HK-2 (cell line): ENCODE results near the gene CEP162.
"Not testable (repeated sequence)": the region's sequence is repeated elsewhere in the genome, so short reads cannot be mapped to it uniquely, and the experiment has no call there.

Source experiments
- DNase-seq: peaks from one replicate; pipeline ENCODE4 v3.0.0-alpha.2; 2018; ENCODE audit not compliant: unreplicated experiment

Gene CEP162

DNA sequence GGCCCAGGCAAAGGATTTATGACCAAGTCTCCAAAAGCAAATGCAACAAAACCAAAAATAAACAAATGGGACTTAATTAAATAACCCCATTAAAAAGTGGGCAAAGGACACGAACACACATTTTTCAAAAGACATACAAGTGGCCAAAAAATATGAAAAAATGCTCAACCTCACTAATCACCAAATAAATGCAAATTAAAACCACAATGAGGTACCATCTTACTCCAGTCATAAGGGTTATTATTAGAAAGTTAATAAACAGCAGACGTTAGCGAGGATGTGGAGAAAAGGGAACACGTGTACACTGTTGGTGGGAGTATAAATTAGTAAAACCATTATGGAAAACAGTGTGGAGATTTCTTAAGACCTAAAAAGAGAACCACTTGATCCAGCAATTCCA lies 71.1 kb downstream of the CEP162 start:
- DNase-seq, result no peak

DNA sequence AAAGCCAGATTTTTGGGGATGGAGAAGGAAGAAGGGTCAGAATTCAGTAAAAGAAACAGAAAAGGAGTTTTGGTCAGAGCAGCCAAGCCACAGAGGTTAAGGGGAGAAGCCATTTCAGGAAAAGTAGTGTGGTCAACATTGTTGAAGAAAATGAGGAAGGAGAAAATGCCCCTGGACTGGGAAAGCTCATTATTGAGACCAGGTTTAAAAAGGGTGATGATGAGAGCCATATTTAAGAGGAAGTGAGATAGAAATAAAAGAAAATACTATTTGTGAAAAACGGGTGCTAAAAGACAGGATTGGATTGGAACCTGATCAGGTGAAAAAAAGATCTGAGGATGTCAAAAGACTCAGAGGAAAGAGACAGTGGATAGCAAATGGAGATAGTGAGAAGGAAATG lies 75.8 kb downstream of the CEP162 start:
- DNase-seq, result no peak

DNA sequence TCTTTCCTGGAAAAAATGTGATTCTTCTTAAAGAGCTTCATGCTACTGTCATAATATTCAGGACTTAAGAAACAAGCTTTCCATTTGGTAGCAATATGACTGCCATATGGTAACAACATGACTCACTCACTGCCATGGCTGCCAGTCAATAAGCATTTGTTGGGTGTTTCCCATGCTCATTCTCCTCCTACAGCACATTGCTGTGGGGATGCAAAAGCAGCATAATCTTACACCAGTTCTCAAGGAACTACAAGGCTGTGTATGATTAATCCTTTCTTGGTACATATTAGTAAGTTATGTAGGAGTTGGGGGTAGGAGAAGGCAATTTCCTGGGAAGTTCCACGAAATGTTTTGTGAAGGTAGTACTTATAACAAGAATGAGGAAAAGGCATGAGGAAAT lies 76.7 kb downstream of the CEP162 start:
- DNase-seq, result peak; percentile 4

GRCh38 chr6:84141521-84141920 lies 85.9 kb downstream of the CEP162 start:
- DNase-seq, result no peak

GRCh38 chr6:84139311-84139710 lies 88.1 kb downstream of the CEP162 start:
- DNase-seq, result no peak

DNA sequence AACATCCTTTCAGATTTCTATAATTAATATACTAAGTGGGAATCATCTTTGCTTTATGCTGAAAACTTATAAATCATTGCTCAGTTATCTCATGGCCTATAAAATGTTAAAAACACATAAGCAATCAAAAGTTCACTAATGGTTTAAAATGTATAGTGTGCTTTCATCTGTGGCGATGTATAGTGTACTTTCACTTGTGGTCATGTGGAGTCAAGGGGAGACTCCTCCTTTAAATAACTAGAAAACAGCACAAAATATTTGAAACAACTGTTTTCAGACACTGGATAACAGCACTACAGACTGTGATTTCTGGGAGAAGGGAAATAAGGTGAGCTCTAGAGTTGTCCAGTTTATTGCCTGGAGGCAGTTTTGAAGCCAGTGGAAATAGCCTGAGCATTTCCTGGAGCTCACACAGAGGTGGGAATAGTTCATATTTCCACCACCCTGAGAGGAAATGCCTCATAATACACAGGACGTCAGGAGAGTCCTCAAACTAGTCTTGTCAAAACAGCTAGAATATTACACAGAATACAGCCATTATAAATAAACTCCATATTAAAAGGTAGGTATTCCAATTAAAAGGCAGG lies 89.4 kb downstream of the CEP162 start:
- no peak for DNase-seq

DNA sequence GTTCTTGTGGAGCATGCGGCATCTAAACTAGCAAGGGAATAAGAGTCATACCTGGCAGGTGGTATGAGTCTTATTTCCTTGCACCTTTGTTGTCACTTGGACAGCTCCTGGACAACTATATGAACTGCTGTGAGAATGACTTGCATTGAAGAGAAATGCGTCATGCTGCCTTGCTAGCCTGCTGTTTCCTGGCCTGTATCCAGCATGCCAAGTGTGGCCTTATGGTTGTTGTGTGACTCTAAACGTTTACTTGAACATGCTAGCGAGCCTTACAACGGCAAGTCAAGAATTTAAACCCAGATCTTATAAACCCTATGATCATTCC lies 90.4 kb downstream of the CEP162 start:
- DNase-seq, result no peak

DNA sequence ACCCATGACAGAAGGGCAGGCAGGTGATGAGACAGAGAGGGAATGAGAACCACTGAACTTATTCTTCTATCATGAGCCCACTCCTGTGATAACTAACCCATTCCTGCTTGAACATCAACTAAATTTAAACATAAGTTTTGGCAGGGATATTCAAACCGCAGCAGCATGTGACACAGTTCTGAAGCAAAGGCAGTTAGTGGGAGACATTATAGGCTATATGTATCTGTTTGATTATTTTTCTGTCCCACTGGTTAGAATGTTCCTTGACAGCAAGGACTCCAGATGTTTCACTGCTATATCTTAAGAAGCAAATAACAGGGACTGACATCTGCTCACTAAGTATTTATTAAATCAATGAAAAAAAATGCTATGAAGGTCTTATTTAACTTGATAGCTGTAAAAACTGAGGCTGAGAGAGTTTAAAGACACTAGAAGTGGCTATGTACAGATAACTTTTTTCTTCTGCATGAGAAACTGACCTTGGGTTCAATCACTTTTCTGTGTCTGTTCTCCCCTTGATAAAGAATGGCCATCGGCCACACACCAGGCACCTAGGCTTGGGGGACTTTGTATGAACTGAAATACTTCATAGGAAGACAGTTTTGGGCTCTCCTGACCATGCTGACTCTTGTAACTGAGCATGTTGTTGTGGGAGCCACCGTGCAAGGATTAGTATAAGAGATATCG lies 90.9 kb downstream of the CEP162 start:
- no peak for DNase-seq

DNA sequence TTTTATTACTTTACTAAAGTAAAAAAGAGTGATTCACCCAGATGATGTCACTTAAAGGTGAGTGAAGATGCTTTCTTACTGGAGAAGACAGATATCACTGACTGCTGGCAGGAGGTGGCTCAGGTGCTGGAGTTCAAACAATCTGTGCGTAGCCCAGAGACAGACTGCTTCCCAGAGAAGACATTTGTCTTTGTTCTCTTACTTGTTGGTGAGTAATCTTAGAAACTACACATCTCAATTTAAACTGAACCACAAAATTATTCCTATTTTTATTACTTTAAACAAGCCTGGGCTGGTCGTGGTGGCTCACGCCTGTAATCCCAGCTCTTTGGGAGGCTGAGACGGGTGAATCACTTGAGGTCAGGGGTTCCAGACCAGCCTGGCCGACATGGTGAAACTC lies 92.2 kb downstream of the CEP162 start:
- no peak for DNase-seq

DNA sequence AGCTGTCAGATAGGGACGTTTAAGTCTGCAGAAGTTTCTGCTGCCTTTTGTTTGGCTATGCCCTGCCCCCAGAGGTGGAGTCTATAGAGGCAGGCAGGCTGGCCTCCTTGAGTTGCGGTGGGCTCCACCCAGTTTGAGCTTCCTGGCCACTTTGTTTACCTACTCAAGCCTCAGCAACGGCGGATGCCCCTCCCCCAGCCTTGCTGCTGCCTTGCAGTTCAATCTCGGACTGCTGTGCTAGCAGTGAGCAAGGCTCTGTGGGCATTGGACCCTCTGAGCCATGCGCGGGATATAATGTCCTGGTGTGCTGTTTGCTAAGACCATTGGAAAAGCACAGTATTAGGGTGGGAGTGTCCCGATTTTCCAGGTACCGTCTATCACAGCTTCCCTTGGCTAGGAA lies 94.1 kb downstream of the CEP162 start:
- DNase-seq, result not testable (repeated sequence)

GRCh38 chr6:84129588-84129987 lies 97.9 kb downstream of the CEP162 start:
- not testable (repeated sequence) for DNase-seq

GRCh38 chr6:84123186-84123585 lies 104.3 kb downstream of the CEP162 start:
- DNase-seq, result no peak

- no peak for DNase-seq
Measured at GRCh38 chr6:84119277-84119676, 108.2 kb downstream of the CEP162 start.

- no peak for DNase-seq
Measured at GRCh38 chr6:84118191-84118590, 109.3 kb downstream of the CEP162 start.

DNA sequence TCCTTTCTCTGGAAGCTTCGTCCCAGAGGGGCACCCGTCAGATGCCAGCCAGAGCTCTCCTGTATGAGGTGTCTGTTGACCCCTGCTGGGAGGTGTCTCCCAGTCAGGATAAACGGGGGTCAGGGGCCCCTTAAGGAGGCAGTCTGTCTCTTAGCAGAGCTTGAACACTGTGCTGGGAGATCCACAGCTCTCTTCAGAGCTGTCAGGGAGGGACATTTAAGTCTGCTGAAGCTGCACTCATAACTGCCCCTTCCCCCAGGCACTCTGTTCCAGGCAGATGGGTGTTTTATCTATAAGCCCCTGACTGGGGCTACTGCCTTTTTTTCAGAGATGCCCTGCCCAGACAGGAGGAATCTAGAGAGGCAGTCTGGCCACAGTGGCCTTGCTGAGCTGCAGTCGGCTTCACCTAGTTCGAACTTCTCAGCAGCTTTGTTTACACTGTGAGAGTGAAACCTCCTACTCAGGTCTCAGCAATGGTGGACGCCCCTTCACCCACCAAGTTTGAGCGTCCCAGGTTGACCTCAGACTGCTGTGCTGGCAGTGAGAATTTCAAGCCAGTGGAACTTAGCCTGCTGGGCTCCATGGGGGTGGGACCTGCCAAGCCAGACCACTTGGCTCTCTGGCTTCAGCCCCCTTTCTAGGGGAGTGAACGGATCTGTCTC lies 112.4 kb downstream of the CEP162 start:
- not testable (repeated sequence) for DNase-seq

GRCh38 chr6:84111351-84111750 lies 116.1 kb downstream of the CEP162 start:
- DNase-seq, result not testable (repeated sequence)

- DNase-seq, result no peak
Measured at GRCh38 chr6:84107495-84107894, 119.9 kb downstream of the CEP162 start.

GRCh38 chr6:84105215-84105924 lies 122.1 kb downstream of the CEP162 start:
- not testable (repeated sequence) for DNase-seq

GRCh38 chr6:84103029-84103428 lies 124.4 kb downstream of the CEP162 start:
- no peak for DNase-seq

- no peak for DNase-seq
Measured at GRCh38 chr6:84095156-84095555, 132.3 kb downstream of the CEP162 start.

GRCh38 chr6:84093441-84094435 lies 133.7 kb downstream of the CEP162 start:
- DNase-seq, result no peak

DNA sequence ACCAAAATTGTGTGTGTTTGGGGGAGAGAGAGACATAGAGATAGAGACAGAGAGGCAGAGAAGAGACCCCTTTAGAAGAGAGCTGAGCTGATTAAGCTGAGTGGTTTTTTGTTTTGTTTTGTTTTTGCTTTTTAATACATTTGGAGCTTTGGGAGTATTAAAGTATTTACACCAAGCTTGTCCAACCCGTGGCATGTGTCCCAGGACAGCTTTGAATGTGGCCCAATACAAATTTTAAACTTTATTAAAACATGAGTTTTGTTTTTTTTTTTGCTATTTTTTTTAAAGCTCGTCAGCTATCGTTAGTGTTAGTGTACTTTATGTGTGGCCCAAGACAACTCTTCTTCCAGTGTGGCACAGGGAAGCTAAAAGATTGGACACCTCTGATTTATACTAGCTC lies 137.9 kb downstream of the CEP162 start:
- DNase-seq, result no peak
